NCI-H2107 (cell line): ENCODE results near the gene SHANK1.
"Not testable (repeated sequence)": the region's sequence is repeated elsewhere in the genome, so short reads cannot be mapped to it uniquely, and the experiment has no call there.

Source experiments
- DNase-seq: peaks from one replicate; lab custom pipeline; 2025; lab: John Stamatoyannopoulos, UW

SHANK1 gene

DNA sequence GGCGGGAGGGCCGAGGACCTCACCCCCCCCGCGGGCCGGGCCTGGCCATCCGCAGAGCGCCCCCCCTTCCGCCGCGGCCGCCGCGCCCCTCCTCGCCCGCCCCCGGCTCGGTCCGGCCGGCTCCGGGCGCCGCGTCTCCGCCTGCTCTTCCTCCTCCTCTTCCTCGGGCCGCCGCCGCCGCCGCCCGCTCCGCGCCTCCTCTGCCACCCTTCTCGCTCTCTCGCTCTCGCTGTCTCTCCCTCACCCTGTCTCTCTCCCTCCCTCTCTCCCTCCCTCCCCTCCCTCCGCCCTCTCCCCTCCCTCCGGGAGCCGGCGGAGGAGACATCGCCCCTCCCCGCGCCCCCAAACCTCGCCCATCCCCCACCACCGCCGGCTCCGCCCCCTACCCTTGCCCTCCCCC, at the start of gene SHANK1:
TSS of gene SHANK1 (minus strand) at position 237 of the 400 bp plus-strand sequence. CDS start 2,883 bp downstream, outside the sequence.
- DNase-seq: no peak

DNA sequence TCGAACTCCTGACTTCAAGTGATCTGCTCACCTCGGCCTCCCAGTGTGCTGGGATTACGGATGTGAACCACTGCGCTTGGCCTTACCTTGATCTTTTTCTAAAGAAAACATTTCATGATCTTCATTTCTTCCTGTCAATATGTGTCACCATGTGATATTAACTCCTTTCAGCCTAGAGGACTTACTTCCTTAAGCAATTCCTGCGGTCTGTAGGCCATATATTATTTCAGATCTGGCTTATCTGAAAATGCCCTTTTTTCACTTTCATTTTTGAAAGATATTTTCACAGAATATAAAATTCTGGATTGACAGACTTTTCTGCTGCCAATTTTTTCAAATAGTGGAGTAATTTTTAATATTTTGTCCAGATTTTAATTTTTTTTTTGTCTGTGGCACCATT, 48.7 kb upstream of the SHANK1 start:
- DNase-seq: no peak

DNA sequence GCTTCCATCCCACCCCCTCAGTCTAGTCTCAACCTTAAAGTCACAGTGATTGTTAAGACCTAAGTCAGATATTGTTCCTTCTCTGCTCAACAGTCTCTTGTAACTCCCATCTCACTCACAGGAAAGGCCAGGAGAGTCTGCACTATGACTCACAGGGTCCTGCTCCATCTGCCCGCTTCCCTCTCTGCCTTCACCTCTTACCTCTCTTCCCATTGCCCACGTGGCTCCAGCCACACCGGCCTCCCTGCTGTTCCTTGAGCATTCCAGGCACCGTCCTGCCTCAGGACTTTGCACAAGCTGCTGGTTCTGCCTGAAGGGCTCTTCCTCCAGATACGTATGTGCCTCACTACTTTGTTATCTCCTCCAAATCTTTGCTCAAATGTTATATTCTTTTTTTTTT, 47.7 kb upstream of the SHANK1 start:
- DNase-seq: not testable (repeated sequence)

DNA sequence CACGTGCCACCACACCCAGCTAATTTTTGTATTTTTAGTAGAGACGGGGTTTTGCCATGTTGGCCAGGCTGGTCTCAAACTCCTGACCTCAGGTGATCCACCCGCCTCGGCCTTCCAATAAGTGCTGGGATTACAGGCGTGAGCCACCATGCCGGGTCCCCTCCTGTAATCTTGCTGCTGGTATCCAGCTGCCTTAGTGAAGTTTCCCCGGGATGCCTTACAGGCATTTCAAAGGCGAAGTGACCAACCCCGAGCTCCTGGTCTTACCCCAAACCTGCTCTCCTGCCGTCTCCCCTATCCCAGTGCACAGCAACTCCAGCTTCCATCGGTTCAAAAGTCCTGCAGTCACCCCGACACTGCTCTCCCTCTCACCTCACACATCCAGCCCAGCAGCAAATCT, 47.1 kb upstream of the SHANK1 start:
- DNase-seq: not testable (repeated sequence)

DNA sequence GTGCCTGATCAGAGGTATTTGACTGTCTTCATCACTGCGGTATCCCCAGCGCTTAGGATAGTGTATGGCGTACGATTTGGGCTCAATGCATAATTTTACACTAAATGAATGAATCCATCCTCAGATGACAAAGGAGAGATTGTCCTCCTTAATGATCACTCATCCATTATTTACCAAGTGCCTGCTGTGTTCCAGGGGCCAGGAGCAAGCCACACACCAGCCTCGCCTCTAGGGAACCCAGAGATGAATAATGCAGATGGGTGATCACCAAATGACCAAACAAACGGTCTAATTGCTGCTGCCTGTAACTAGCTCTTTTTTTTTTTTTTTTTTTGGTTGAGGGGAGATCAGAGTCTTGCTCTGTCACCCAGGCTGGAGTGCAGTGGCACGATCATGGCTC, 44.8 kb upstream of the SHANK1 start:
- no peak for DNase-seq

DNA sequence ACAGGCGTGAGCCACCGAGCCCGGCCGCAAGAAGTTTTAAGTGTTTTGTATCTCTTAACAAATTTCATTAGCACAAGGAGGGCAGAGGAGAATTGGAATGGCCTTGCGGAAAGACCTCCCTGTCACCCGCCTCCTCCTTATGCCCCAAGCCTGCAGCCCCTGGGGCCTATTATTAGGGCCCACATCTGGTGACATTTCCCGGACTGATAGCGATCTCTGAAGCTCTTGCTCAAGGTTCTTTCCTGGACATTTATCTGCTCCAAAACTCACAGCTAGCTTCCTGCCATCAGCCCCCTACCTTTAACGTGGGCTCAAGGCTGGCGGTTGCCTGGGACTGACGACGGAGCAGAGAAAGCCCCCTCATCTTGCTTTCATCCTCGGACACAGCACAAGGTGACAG, 43.9 kb upstream of the SHANK1 start:
- DNase-seq: not testable (repeated sequence)

DNA sequence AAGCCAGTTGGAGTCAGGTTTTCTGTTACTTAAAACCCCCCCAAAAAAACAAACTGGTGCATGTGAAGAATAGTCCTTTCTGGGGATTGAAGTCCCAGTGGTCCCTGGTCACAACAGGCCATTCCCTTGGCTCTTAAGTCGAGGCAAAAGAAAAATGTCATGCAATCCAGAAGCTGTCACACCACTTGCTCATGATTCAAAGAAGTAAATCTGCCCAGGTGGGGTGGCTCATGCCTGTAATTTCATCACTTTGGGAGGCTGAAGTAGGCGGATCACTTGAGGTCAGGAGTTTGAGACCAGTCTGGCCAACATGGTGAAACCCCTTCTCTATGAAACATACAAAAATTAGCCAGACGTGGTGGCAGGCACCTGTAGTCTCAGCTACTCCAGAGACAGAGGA, 41.9 kb upstream of the SHANK1 start:
- not testable (repeated sequence) for DNase-seq

DNA sequence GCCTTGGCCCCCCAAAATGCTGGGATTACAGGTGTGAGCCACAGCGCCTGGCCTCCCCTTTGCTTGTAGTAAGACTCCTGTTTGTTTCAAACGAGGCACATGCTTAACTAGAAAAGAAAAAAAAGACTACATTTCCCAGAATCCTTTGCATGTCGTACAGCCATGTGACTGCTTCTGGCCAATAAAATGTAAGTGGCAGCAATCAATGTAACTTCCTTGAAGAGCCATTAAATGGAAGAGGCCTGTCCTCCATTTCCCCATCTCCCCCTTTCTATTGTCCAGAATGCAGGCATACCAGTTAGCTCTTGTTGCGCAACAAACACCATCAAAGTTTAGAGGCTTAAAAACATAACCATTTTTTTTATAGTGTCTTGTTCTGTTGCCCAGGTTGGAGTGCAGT, 40.3 kb upstream of the SHANK1 start:
- DNase-seq: no peak

DNA sequence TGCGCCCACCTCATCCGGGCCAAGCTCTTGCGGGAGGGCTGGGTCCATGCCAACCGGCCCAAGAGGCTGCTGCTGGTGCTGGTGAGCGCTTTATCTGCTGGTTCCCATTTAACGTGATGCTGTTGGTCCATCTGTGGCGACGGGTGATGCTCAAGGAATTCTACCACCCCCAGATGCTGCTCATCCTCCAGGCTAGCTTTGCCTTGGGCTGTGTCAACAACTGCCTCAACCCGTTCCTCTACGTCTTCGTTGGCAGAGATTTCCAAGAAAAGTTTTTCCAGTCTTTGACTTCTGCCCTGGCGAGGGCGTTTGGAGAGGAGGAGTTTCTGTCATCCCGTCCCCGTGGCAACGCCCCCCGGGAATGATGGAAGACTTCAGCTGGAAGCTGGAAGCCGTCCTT, 39.5 kb upstream of the SHANK1 start:
- DNase-seq: not testable (repeated sequence)

DNA sequence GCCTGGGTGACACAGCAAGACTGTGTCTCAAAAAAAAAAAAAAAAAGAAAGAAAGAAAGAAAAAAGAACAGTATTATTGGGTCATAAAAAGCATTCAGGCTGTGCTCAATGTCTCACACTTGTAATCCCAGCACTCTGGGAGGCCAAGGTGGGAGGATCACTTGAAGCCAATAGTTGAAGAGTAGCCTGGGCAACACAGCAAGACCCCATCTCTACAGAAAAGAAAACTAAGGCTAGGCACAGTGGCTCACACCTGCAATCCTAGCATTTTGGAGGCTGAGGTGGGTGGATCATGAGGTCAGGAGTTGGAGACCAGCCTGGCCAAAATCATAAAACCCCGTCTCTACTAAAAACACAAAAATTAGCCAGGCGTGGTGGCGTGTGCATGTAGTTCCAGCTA, 38.0 kb upstream of the SHANK1 start:
- not testable (repeated sequence) for DNase-seq

DNA sequence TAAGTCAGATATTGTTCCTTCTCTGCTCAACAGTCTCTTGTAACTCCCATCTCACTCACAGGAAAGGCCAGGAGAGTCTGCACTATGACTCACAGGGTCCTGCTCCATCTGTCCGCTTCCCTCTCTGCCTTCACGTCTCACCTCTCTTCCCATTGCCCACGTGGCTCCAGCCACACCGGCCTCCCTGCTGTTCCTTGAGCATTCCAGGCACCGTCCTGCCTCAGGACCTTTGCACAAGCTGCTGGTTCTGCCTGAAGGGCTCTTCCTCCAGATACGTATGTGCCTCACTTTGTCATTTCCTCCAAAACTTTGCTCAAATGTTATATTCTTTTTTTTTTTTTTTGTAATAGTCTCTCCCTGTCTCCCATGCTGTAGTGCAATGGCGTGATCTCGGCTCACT, 36.6 kb upstream of the SHANK1 start:
- DNase-seq: not testable (repeated sequence)

DNA sequence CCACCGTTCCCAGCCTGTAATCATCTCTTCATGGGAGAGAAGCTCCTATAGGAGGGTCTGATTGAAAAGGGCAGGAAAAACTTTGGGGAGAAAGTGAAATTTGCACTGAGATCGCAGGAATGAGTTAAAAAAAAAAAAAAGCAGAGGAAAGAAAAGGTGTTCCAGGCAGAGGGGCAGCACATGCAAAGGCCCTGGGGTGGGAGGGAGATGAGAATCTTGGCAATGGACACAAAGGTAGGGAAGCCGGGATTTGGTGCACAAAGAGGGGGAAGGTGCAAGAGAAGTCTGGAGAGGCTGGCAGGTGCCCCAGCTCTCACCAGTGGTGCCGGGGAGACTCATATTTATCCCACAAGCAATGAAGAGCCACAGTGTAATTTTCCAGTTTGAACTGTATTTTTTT, 34.3 kb upstream of the SHANK1 start:
- DNase-seq: no peak

DNA sequence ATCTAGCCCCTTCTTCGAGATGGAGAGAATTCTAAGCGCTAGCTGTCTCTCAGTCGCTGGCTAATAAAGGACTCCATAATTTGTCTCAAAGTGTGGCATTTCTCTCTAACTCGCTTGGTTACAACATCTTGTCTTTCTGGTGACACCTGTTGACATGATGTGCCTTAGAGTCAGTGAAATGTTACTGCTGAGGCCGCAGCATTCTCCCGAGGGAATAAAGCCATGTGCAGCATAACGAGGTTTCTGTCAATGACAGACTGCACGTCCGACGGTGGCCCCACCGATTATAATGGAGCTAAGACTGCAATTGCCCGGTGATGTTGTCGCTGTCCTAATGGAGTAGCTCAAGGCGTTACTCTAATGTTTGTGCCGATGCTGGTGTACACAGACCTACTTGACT, 30.4 kb upstream of the SHANK1 start:
- no peak for DNase-seq

DNA sequence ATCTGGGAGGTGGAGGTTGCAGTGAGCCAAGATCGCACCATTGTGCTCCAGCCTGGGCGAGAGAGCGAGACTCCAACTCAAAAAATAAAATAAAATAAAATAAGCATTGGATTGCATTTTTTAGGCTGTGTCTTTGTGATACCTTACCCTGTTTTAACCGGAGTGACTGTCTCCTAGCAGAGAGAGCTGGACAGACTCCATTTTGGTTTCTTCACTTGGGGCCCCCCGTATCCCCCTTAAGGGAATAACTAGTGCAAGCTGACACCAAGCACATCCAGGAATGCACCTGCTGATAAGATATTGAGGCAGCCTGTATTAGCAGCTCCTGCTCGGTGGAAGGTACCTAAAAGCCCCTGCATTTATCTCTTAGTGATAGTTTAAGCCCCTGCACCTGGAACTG, 29.9 kb upstream of the SHANK1 start:
- no peak for DNase-seq

DNA sequence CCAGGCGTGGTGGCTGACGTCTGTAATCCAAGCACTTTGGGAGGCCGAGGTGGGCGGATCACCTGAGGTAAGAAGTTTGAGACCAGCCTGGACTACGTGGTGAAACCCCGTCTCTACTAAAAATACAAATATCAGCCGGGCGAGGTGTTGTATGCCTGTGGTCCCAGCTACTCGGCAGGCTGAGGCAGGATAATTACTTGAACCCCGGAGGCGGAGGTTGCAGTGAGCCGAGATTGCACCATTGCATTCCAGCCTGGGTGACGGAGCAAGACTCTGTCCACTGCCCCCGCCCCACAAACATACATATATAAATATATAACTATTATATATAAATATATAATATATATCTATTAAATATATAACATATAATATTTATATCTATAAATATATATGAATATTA, 27.5 kb upstream of the SHANK1 start:
- DNase-seq: not testable (repeated sequence)

DNA sequence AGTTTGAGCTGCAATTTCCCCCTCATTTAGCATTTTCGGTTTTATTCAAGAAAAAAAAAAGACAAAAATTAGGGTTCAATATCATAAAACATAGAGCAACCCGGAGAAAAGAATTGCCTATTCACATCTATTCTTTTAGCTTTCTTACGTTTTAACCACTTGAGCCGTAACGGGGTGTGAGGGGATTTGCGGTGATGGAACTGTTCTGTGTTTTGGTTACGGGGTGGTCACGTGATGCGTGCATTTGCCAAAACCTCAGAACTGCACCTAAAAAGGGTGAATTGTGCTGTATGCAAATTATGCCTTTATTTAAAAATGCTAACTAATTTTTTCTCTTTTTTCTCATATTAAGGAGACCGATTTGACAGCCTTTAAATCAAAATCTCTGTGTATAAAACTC, 25.6 kb upstream of the SHANK1 start:
- no peak for DNase-seq

DNA sequence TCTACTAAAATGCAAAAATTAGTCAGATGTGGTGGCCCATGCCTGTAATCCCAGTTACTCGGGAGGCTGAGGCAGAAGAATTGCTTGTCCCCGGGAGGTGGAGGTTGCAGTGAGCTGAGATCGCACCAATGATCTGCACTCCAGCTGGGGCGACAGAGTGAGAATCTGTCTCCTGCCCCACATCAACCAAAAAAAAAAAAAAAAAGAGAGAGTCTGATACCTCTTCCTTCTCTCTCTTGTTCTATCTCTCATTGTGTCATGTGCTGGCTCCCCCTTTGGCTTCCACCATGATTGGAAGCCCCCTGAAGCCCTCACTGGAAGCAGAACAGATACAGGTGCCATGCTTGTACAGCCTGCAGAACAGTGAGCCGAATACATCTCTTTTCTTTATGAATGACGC, 23.9 kb upstream of the SHANK1 start:
- DNase-seq: no peak

DNA sequence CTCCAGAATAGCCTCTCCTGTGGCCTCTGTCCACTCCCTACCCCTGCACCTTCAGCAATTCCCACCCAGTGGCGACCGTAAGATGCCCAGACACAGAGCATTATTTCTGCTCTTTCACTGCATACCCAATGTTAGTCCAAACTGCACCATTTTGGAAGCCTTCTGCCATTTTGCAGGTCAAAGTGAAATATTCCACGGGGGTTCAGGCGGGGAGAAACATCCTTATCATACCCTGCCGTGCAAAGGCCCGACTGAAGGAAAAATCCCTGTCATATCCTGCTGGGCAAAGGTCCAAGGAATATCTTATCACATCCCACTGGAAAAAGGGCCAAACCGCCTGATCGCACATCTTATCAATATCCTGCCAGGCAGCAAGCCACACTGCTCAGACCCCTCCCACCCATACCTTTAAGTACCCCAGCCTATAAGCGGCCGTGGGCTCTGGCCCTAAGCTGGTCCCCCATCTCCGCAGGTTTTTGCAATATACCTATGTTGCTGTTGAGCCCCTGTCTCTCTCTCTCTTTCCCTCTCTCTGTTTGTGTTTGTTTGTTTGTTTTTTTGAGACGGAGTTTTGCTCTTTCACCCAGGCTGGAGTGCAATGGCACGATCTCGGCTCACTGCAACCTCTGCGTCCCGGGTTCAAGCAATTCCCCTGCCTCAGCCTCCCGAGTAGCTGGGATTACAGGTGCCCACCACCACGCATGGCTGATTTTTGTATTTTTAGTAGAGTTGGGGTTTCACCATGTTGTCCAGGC, 21.8 kb upstream of the SHANK1 start:
- DNase-seq: no peak

DNA sequence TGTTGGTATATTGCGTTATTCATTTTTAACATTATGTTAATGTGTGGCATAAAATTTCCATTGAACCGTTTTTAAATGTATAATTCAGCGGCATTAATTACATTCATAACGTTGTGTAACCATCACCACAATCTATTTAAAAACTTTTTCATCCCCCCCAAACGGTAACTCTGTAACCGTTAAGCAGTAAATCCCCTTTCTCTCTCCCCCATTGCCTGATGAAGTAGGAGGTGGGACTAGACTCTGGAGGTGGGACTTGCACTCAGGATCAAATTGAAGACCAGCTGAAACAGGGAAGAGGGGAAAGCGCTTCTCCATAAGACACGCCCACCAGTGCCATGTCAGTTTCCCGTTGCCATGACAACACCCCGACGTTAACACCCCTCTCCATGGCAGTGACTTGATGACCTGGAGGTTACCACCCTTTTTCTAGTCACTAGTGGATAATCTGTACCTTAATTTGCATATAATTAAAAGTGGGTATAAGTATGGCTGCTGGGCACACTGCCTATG, 20.4 kb upstream of the SHANK1 start:
- no peak for DNase-seq

DNA sequence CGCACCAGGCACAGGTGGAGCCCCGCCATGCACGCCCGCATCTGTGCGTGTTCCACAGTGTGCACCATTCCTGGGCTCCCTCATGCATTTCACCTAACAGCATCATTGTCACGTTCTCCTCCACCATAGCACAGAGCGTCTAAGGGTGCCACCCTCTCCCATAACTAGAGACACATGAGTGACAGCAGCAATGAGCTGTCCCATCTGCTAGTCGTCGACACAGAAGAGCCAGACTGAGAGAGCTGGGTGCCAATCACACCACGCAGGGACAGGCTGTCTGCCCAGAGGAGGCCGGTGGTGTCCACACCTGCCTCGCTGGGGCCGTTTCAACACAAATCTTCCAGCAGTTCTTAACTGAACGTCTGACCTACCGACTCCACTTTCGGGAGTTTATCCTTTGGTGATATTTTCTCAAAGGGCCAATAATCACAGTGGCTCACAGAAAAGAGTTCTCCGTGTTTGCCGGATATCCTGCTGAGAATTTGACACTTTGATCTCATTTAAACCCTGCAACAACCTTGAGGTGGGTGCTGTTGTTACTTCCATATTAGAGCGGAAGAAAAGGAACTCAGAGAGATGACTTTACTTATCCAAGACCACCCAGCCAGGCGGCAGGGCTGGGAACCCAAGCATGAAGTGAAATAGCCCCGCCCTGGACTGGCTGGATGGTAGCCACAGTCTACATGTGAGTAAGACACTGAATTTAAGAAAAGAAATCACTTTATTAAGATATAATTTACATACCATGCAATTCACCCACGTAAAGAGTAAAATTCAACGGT, 19.7 kb upstream of the SHANK1 start:
- no peak for DNase-seq

DNA sequence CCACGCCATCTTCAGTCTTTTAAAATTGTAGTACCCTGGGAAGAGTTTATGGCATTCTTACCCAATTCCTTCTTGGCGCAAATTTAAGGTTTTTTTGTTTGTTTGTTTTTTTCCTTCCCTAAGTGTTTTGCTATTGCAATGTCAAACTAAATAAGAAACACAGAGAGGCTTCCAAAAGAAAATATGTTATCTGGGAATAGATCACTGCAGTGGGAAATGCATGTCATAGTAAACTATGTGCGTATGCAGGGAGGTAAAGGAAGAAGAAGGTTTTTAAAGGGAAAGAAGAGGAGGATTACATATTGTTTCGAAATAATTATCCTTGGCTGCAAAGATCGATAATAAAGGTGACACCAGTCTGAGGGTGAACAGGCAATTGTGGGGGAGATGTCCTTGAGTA, 16.7 kb upstream of the SHANK1 start:
- no peak for DNase-seq

DNA sequence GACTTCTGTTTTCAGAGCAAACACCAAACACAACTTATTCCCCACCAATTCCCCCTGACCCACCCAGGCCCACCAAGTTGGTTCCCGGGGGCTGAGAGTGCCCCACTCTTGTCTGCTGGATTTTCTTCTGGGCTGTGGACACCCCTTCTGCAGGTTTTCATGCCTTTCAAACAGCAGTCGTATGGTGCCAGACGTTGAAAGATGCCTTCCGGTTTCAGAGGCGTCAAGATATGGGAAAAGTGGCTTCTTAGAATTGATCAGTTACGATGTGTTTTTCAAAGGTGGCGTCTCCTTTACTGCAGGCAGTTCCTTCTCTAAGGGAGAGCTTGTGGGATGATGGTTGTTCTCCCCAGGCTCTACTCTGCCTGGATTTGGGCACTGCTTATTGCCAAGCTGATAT, 16.3 kb upstream of the SHANK1 start:
- DNase-seq: no peak

DNA sequence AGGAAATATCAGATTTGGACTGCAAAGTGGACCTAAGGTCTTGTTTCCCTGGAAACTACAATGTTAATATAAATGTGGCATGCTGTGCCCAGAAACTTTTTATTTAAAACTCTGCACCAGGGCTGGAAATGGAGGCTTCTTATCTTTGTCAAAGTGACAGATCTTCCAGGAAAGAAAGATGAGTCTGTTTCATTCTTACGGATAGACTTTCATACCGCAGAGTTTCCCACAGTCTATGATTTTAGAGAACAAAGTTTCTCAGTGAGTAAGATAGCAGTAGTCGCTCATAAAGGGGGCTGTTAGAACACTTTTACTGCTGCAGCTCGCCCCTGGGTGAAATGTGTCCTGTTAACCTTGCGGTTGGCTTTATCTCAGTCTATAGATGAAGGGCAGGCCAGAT, 10.3 kb upstream of the SHANK1 start:
- DNase-seq: no peak
